ENCODE measurements around the gene SWT1. TPM values are rescaled to one million over a fixed set of nuclear protein-coding genes. Genes with fewer than 3 reads are reported as not detected.

SWT1 gene
- total and polyA plus RNA-seq, 2 of the 4 experiments (the other 2 are of a cell fraction), result 0.82 to 2.7 TPM

DNA sequence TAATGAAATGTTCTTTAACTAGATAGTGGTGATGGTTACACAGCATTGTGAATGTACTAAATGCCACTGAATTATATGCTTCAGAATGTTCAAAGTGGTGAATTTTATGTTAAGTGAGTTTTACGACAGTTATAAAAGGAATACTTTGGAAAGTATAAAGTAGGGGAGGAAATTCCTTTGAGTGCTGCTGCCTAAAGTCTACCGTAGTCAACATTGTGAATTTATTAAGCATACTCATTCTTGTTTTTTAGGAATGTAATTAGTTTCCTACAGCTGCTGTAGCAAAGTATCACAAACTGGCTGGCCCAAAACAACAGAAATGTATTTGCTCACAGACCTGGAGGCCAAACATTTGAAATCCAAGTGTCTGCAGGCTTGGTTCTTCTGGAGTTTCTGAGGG, 73.0 kb downstream of the SWT1 start:
- intact Hi-C loops (cut with micrococcal nuclease), result no loop called here
- no peak overlapping the region for H2BK20ac ChIP-seq (ENCODE audit: low read depth, low read length)

More for the DNA sequence above, 73.0 kb downstream of the SWT1 start:
- no peak overlapping the region for H4K5ac ChIP-seq (ENCODE audit: low read depth, low read length)
- no peak overlapping the region for H2AK9ac ChIP-seq (replicated peaks; ENCODE audit: low read depth, low read length, poor library complexity)
- no TSS peak for BruUV-seq (replicated peaks)
- H4K8ac ChIP-seq (ENCODE audit: low read depth in 2 of 2, low read length in 2 of 2), result no peak overlapping the region
- no peaks in the 10 kb centered on the region; a peak in 1 of 4 replicates for H3K79me1 ChIP-seq (ENCODE audit: low read depth in 1 of 2, low read length in 2 of 2)
- no peaks in the 10 kb centered on the region for H3K9me1 ChIP-seq (ENCODE audit: insufficient read depth, low read length)
- no peak overlapping the region for H2BK5ac ChIP-seq (ENCODE audit: low read depth, low read length, poor library complexity, severe bottlenecking)
- no peak overlapping the region for H3K27ac ChIP-seq (ENCODE audit: insufficient read depth, low read length)
- no peak for ATAC-seq (ENCODE audit: low read depth)
- H3K4me3 ChIP-seq (ENCODE audit: insufficient read depth, low read depth, low read length), result no peak overlapping the region
- H4K91ac ChIP-seq (ENCODE audit: insufficient read depth, low read depth, low read length), result no peak overlapping the region
- H3K9ac ChIP-seq (ENCODE audit: low read depth, low read length), result no peak overlapping the region
- TF ChIP-seq CHD1 (IDR thresholded peaks at IDR 0.05; ENCODE audit: low read depth, low read length) (no peak), SMC3 (IDR thresholded peaks at IDR 0.05; ENCODE audit: low read depth, low read length) (no peak), NFE2L2 (IDR thresholded peaks at IDR 0.05; ENCODE audit: low read depth, low read length) (no peak), RCOR1 (IDR thresholded peaks at IDR 0.05; ENCODE audit: insufficient replicate concordance, low read length) (no peak), FOS (IDR thresholded peaks at IDR 0.05; ENCODE audit: low read depth, low read length) (no peak), MAZ (IDR thresholded peaks at IDR 0.05; ENCODE audit: borderline replicate concordance, low read depth, low read length) (no peak), CTCF (conservative IDR thresholded peaks at IDR 0.05; ENCODE audit: low read depth, low read length) (no peak), BHLHE40 (IDR thresholded peaks at IDR 0.05; ENCODE audit: low read depth, low read length) (no peak), RFX5 (IDR thresholded peaks at IDR 0.05; ENCODE audit: low read depth, low read length) (no peak), POLR2A (IDR thresholded peaks at IDR 0.05; ENCODE audit: low read depth, low read length) (no peak), ELK1 (IDR thresholded peaks at IDR 0.05; ENCODE audit: borderline replicate concordance, low read depth, low read length) (no peak), MAFK (IDR thresholded peaks at IDR 0.05; ENCODE audit: low read depth, low read length) (no peak), MXI1 (IDR thresholded peaks at IDR 0.05; ENCODE audit: borderline replicate concordance, low read depth, low read length) (no peak), CEBPB (IDR thresholded peaks at IDR 0.05; ENCODE audit: low read depth, low read length) (no peak), RAD21 (IDR thresholded peaks at IDR 0.05; ENCODE audit: low read length) (no peak)
- TF ChIP-seq, protein P1, sequence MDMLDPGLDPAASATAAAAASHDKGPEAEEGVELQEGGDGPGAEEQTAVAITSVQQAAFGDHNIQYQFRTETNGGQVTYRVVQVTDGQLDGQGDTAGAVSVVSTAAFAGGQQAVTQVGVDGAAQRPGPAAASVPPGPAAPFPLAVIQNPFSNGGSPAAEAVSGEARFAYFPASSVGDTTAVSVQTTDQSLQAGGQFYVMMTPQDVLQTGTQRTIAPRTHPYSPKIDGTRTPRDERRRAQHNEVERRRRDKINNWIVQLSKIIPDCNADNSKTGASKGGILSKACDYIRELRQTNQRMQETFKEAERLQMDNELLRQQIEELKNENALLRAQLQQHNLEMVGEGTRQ (IDR thresholded peaks at IDR 0.05; ENCODE audit: low read depth, low read length), result no peak
- H3K36me3 ChIP-seq (ENCODE audit: control insufficient read depth, insufficient read depth, low read length), result no peaks in the 10 kb centered on the region
- H3K4ac ChIP-seq (ENCODE audit: low read depth, low read length), result no peak overlapping the region
- CTCF ChIA-PET, result no interaction called here
- H3K9me3 ChIP-seq (ENCODE audit: control insufficient read depth, insufficient read depth, low read length), result no peaks in the 10 kb centered on the region
- H4K20me1 ChIP-seq (ENCODE audit: insufficient read depth, low read length), result no peaks in the 10 kb centered on the region
- H3K4me1 ChIP-seq (ENCODE audit: control insufficient read depth, insufficient read depth, low read length), result no peaks in the 10 kb centered on the region
- no peak overlapping the region for H2AK5ac ChIP-seq (ENCODE audit: low read depth, low read length)
- no peak overlapping the region for H3K56ac ChIP-seq (ENCODE audit: extremely low read depth, insufficient read depth, low read length)
- no peak overlapping the region for H2AFZ ChIP-seq (replicated peaks; ENCODE audit: low read length, poor library complexity)
- H2BK15ac ChIP-seq (ENCODE audit: low read depth, low read length), result no peak overlapping the region
- dilution Hi-C loops (cut with HindIII; ENCODE audit: low sequenced_read_pairs, unreplicated experiment), result no loop called here
- no peak overlapping the region for H3K18ac ChIP-seq (ENCODE audit: low read depth, low read length)
- no peak for DNase-seq
- no peaks in the 10 kb centered on the region for H3K27me3 ChIP-seq (ENCODE audit: control insufficient read depth, insufficient read depth, low read length)
- in situ Hi-C loops (cut with MboI; ENCODE audit: low sequenced_read_pairs), result no loop called here
- no peak overlapping the region for H3K14ac ChIP-seq (replicated peaks; ENCODE audit: low read depth, low read length)
- no CpG with 5 or more reads among the region's 2 CpGs for WGBS, 2 experiments (ENCODE audit: extremely low coverage in 2 of 2, insufficient read length in 1 of 2)
- no peak overlapping the region for H3K23ac ChIP-seq (ENCODE audit: low read depth, low read length)
- H2BK120ac ChIP-seq (ENCODE audit: low read depth, low read length), result no peak overlapping the region
- H3K4me2 ChIP-seq (ENCODE audit: low read depth, low read length), result no peak overlapping the region
- POLR2A ChIA-PET (ENCODE audit: unreplicated experiment), result no interaction called here

All from IMR-90 (cell line).